ENCODE results near the gene SLC9A6. TPM values are rescaled to one million over a fixed set of nuclear protein-coding genes. Genes with fewer than 3 reads are reported as not detected.
A peak's percentile ranks its signal among the peaks of the same experiment; 100 is the strongest.

The SLC9A6 gene
- total and polyA plus RNA-seq, 2 donors (not counting 3 experiments of a cell fraction or from before 2014, with no cell fraction given), result 8.1 to 15.5 TPM

GRCh38 chrX:136064661-136065043 lies 79.4 kb downstream of the SLC9A6 start:
- peaks cover 0 to 2% of the 10 kb centered on the region in 2 experiments for H3K27me3 ChIP-seq (ENCODE audit: control insufficient read depth in 2 of 2, insufficient read depth in 2 of 2, low read length in 2 of 2)
- no peaks in the 10 kb centered on the region for H3K36me3 ChIP-seq (ENCODE audit: control insufficient read depth in 2 of 2, extremely low read depth in 1 of 2, insufficient read depth in 2 of 2, low read length in 2 of 2)
- no peak for FAIRE-seq
- no peak for TF ChIP-seq JUN (IDR thresholded peaks at IDR 0.05; ENCODE audit: borderline replicate concordance, insufficient read depth, insufficient read length, low read depth)
- no peak for TF ChIP-seq GATA2 (IDR thresholded peaks at IDR 0.05; ENCODE audit: insufficient read depth, insufficient read length, low read depth, low read length)
- no peak for TF ChIP-seq EZH2 (IDR thresholded peaks at IDR 0.05; ENCODE audit: borderline replicate concordance, low read depth, low read length, severe bottlenecking)
- TF ChIP-seq MYC (IDR thresholded peaks at IDR 0.05; ENCODE audit: low read depth, low read length), result no peak
- TF ChIP-seq MAX (IDR thresholded peaks at IDR 0.05; ENCODE audit: insufficient read depth, insufficient read length), result no peak
- no peak for TF ChIP-seq FOS (IDR thresholded peaks at IDR 0.05; ENCODE audit: borderline replicate concordance, insufficient read depth, low read length)
- TF ChIP-seq POLR2A (IDR thresholded peaks at IDR 0.05; ENCODE audit: low read depth, low read length), result no peak
- TF ChIP-seq, protein P1, sequence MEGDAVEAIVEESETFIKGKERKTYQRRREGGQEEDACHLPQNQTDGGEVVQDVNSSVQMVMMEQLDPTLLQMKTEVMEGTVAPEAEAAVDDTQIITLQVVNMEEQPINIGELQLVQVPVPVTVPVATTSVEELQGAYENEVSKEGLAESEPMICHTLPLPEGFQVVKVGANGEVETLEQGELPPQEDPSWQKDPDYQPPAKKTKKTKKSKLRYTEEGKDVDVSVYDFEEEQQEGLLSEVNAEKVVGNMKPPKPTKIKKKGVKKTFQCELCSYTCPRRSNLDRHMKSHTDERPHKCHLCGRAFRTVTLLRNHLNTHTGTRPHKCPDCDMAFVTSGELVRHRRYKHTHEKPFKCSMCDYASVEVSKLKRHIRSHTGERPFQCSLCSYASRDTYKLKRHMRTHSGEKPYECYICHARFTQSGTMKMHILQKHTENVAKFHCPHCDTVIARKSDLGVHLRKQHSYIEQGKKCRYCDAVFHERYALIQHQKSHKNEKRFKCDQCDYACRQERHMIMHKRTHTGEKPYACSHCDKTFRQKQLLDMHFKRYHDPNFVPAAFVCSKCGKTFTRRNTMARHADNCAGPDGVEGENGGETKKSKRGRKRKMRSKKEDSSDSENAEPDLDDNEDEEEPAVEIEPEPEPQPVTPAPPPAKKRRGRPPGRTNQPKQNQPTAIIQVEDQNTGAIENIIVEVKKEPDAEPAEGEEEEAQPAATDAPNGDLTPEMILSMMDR (IDR thresholded peaks at IDR 0.05; ENCODE audit: extremely low read depth in 1 of 2, insufficient read depth in 1 of 2, low read depth in 1 of 2, low read length in 2 of 2), result no peak
- TF ChIP-seq POLR2AphosphoS5 (IDR thresholded peaks at IDR 0.05; ENCODE audit: insufficient read depth, low read depth, low read length), result no peak
- no peak overlapping the region for H3K4me2 ChIP-seq (ENCODE audit: insufficient read depth, low read length)
- H4K20me1 ChIP-seq (replicated peaks; ENCODE audit: control insufficient read depth, extremely low read depth, insufficient read depth, low read length), result no peaks in the 10 kb centered on the region
- ChIA-PET POLR2A (no interaction called here), CTCF (interaction anchor here (1.0 to 2.7 kb wide), 5 partner anchors 9 to 101 kb away, joined by 3 to 14 read pairs (median 5); no protein-coding TSS in a partner anchor)
- H3K9ac ChIP-seq (replicated peaks; ENCODE audit: extremely low read depth, insufficient read depth, low read length), result peak overlapping the region; percentile 10
- DNase-seq (ENCODE audit: low read depth, low spot score), result no peak
- H3K27ac ChIP-seq (ENCODE audit: insufficient read depth, low read depth, low read length), result peak overlapping the region; percentile 36
- BruUV-seq (replicated peaks), result TSS peak; percentile 88
- dilution Hi-C loops (cut with MboI; ENCODE audit: extremely low pct_ligation_motif_present, low sequenced_read_pairs), result no loop called here
- H2AFZ ChIP-seq (ENCODE audit: low read depth, low read length), result no peak overlapping the region
- peaks cover 17% of the 10 kb centered on the region for H3K4me1 ChIP-seq (ENCODE audit: control insufficient read depth, extremely low read depth, insufficient read depth, low read length)
- intact Hi-C loops (cut with micrococcal nuclease), result loop anchor here (1.0 kb wide), 2 partner anchors 8 to 105 kb away; no protein-coding TSS in a partner anchor
- H3K9me1 ChIP-seq (replicated peaks; ENCODE audit: control insufficient read depth, extremely low read depth, insufficient read depth, low read length), result no peaks in the 10 kb centered on the region
- no peak overlapping the region for H3K4me3 ChIP-seq (replicated peaks in 1 of 3; ENCODE audit: insufficient read depth in 1 of 3, low read depth in 1 of 3, low read length in 3 of 3)
- H3K79me2 ChIP-seq (ENCODE audit: control insufficient read depth, insufficient read depth, low read length), result no peaks in the 10 kb centered on the region
- H3K9me3 ChIP-seq (replicated peaks; ENCODE audit: control insufficient read depth, insufficient read depth, low read length), result no peaks in the 10 kb centered on the region

Measured in endothelial cell of umbilical vein (primary cell).